Sigmoid colon (tissue), 4 donors: ENCODE data around the gene PRXL2B.

Source experiments
- EP300 ChIP-seq, 4 donors: sonication (generic); formaldehyde crosslinking; IDR thresholded peaks; one replicate each; pipeline ENCODE4 v1.6.1; 2017; ENCODE audit warnings: antibody characterized with exemption in 4 of 4
- POLR2A ChIP-seq, 2 donors: fragments of 450-650 bp; IDR thresholded peaks; one replicate each; pipeline ENCODE4 v1.6.1; 2016; ENCODE audit warnings: antibody characterized with exemption in 2 of 2, mild to moderate bottlenecking in 2 of 2, moderate library complexity in 2 of 2
- POLR2AphosphoS5 ChIP-seq, 4 donors: sonication (generic); formaldehyde crosslinking; IDR thresholded peaks; one replicate each; pipeline ENCODE4 v1.6.1; 2017; ENCODE audit warnings: antibody characterized with exemption in 4 of 4
- TF ChIP-seq, protein P1 (sequence below), 4 experiments: fragments of 450-650 bp in 3 of 4; fragments of 200-600 bp in 1 of 4; IDR thresholded peaks; one replicate each; pipeline ENCODE4 v1.5.1; 2016 to 2019; ENCODE audit warnings: antibody characterized with exemption in 4 of 4, mild to moderate bottlenecking in 3 of 4, moderate library complexity in 2 of 4

DNA sequence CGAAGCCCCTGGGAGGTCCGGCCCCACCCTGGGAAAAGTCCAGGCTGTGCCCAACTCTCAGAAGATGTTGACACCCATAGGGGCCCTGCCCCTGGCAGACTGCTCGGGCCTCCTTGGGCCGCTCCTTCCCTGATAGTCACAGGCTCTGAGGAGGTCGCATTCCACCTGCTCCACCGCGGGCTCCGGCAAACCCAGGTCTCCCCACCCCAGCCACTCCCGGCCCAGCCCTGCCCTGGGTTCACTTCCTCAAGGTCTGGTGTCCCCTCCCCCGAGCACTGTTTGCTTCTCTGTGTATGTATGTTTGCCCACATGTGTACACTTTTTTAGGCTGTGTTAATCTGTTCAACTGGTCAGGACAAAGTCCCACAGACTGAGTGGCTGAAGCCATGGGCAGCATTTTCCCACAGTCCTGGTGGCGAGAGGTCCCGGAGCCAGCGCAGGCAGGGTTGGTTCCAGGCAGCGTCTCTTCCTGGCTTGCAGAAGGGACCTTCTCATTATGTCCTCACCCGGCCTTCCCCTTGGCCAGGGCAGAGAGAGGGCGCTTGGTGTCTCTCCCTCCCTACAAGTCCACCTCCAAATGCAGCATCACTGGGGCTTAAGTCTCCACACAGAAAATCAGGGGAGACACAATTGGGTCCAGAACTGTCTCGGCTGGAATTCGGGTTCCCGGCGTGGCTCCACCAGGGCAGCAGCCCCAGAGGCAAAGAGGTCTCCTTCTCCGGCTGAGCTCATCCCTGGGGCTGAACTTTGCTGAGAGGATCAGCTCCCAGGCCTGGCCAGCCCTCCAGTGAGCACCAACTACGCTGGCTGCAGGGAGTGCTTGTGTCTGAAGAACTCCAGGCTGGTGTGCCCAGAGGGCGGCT lies 10.5 kb upstream of the PRXL2B start:
- TF ChIP-seq POLR2A (IDR thresholded peaks at IDR 0.05), result no peak
- TF ChIP-seq, protein P1, sequence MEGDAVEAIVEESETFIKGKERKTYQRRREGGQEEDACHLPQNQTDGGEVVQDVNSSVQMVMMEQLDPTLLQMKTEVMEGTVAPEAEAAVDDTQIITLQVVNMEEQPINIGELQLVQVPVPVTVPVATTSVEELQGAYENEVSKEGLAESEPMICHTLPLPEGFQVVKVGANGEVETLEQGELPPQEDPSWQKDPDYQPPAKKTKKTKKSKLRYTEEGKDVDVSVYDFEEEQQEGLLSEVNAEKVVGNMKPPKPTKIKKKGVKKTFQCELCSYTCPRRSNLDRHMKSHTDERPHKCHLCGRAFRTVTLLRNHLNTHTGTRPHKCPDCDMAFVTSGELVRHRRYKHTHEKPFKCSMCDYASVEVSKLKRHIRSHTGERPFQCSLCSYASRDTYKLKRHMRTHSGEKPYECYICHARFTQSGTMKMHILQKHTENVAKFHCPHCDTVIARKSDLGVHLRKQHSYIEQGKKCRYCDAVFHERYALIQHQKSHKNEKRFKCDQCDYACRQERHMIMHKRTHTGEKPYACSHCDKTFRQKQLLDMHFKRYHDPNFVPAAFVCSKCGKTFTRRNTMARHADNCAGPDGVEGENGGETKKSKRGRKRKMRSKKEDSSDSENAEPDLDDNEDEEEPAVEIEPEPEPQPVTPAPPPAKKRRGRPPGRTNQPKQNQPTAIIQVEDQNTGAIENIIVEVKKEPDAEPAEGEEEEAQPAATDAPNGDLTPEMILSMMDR (IDR thresholded peaks at IDR 0.05), result no peak
- no peak for TF ChIP-seq POLR2AphosphoS5 (IDR thresholded peaks at IDR 0.05)
- no peak for TF ChIP-seq EP300 (IDR thresholded peaks at IDR 0.05)
